ENCODE measurements around the gene SOWAHA.

The SOWAHA gene

DNA sequence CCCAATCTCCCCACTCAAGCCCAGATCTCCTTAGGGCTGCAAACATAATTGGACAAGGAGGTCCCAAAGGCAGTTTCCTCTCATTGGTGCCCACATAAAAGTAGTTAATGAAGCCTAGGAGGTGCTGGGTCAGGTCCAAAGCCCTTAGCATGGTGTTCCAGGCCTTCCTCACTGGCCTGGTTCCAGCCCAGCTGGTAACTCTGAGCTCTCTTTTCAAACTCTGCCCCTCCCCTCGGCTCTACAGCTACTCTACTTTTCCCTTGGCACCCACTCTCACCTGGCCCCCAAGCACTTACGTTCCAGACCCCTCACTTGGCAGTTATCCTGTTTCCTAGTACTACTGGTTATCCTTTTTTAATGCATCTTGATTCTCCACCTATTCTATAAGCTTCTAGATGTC is 46.0 kb upstream of the SOWAHA start:
- TF ChIP-seq CTCF (IDR thresholded peaks at IDR 0.05; ENCODE audit: insufficient read depth, missing control alignments) = no peak
- DNase-seq (ENCODE audit: insufficient read length, low spot score) (no peak), FAIRE-seq (no peak)

DNA sequence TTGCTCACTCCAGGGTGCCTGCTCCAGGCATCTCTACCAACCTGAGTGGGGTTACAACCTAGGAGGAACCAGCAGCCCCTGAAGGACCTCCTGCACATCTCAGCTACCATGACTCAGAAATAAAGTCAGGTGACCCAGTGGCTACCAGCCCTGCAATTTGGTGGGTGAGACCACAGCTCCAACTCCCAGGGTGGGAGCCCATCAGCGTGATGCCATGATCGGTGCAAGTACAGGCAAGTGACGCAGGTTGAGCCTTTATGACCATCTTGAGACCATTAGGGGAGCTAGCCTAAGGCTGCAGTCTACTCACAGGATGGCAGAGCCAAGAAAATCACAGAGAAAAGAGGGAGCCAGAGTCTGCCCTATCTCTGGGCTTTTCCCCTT is 44.6 kb upstream of the SOWAHA start:
- FAIRE-seq = no peak
- no peak for DNase-seq (ENCODE audit: insufficient read length, low spot score)
- TF ChIP-seq CTCF (IDR thresholded peaks at IDR 0.05; ENCODE audit: insufficient read depth, missing control alignments) = no peak

- DNase-seq (ENCODE audit: insufficient read length, low spot score) (no peak), FAIRE-seq (no peak)
- no peak for TF ChIP-seq CTCF (IDR thresholded peaks at IDR 0.05; ENCODE audit: insufficient read depth, missing control alignments)
Observed at GRCh38 chr5:132770476-132771159, 42.5 kb upstream of the SOWAHA start.

- DNase-seq (ENCODE audit: insufficient read length, low spot score) (no peak), FAIRE-seq (no peak)
- TF ChIP-seq CTCF (IDR thresholded peaks at IDR 0.05; ENCODE audit: insufficient read depth, missing control alignments) = no peak
Observed at GRCh38 chr5:132771503-132771998, 41.6 kb upstream of the SOWAHA start.

- TF ChIP-seq CTCF (IDR thresholded peaks at IDR 0.05; ENCODE audit: insufficient read depth, missing control alignments) = no peak
- no peak for FAIRE-seq
- no peak for DNase-seq (ENCODE audit: insufficient read length, low spot score)
Observed at GRCh38 chr5:132772291-132773070, 40.6 kb upstream of the SOWAHA start.

DNA sequence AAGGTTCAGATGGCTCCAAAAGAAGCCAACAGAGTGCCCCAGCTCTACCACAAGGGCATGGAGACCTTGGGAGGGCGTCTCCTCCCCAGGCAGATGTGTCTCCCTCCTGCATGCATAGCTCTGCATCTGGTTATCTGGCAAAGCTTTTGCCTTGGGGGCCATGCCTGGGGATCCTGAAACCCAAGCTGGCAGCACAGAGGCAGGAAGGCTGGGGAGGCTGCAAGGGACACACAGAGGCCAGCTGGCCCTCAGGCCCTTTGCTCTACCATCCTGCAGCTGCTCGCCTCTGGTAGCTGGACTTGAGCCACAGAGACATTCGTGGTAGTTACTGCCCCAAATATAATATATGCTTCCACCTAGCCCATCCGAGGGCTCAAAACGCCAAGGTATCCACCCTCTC is 40.0 kb upstream of the SOWAHA start:
- FAIRE-seq (no peak), DNase-seq (ENCODE audit: insufficient read length, low spot score) (no peak)
- no peak for TF ChIP-seq CTCF (IDR thresholded peaks at IDR 0.05; ENCODE audit: insufficient read depth, missing control alignments)
